HG03045 (cell line): ENCODE results near the gene PAM.

Experiments
- ATAC-seq: cut with Tn5 transposase; IDR thresholded peaks from one replicate; pipeline ENCODE4 v1.9.1; 2021; ENCODE audit warnings: mild to moderate bottlenecking, moderate library complexity; ENCODE audit not compliant: unreplicated experiment

Gene PAM

GRCh38 chr5:102930244-102930643 lies 175.1 kb downstream of the PAM start:
- ATAC-seq = no peak

GRCh38 chr5:102931085-102931725 lies 176.1 kb downstream of the PAM start:
- ATAC-seq = no peak

GRCh38 chr5:102932781-102933180 lies 177.7 kb downstream of the PAM start:
- no peak for ATAC-seq

GRCh38 chr5:102933316-102933715 lies 178.2 kb downstream of the PAM start:
- no peak for ATAC-seq

GRCh38 chr5:102933721-102934459 lies 178.8 kb downstream of the PAM start:
- ATAC-seq = no peak

GRCh38 chr5:102937894-102938293 lies 182.8 kb downstream of the PAM start:
- ATAC-seq = no peak

GRCh38 chr5:102941111-102941510 lies 186.0 kb downstream of the PAM start:
- ATAC-seq = no peak

GRCh38 chr5:102946414-102946813 lies 191.3 kb downstream of the PAM start:
- ATAC-seq = no peak

GRCh38 chr5:102946971-102947370 lies 191.9 kb downstream of the PAM start:
- ATAC-seq = no peak

GRCh38 chr5:102955488-102955887 lies 200.4 kb downstream of the PAM start:
- no peak for ATAC-seq

- no peak for ATAC-seq
Observed at GRCh38 chr5:102956599-102956998, 201.5 kb downstream of the PAM start.

- no peak for ATAC-seq
Observed at GRCh38 chr5:102957141-102957540, 202.0 kb downstream of the PAM start.

GRCh38 chr5:102958481-102959011 lies 203.4 kb downstream of the PAM start:
- ATAC-seq = no peak

- ATAC-seq = no peak
Observed at GRCh38 chr5:102959055-102959454, 203.9 kb downstream of the PAM start.

- no peak for ATAC-seq
Observed at GRCh38 chr5:102961671-102962070, 206.6 kb downstream of the PAM start.

- no peak for ATAC-seq
Observed at GRCh38 chr5:102965653-102966052, 210.5 kb downstream of the PAM start.

- no peak for ATAC-seq
Observed at GRCh38 chr5:102969641-102970040, 214.5 kb downstream of the PAM start.

- ATAC-seq = peak; percentile 49
Observed at GRCh38 chr5:102971676-102972293, 216.7 kb downstream of the PAM start.

- no peak for ATAC-seq
Observed at GRCh38 chr5:102974177-102974576, 219.1 kb downstream of the PAM start.

- no peak for ATAC-seq
Observed at GRCh38 chr5:102975045-102975444, 219.9 kb downstream of the PAM start.

GRCh38 chr5:102975457-102976182 lies 220.5 kb downstream of the PAM start:
- no peak for ATAC-seq
